Suprapubic skin (tissue), 3 donors: ENCODE results near the gene ERGIC1.

Experiments
- EP300 ChIP-seq: sonication (generic); formaldehyde crosslinking; IDR thresholded peaks from one replicate; pipeline ENCODE4 v1.6.1; 2017; ENCODE audit warnings: antibody characterized with exemption
- POLR2A ChIP-seq, 2 donors: fragments of 450-650 bp; IDR thresholded peaks; one replicate each; pipeline ENCODE4 v1.6.1; 2017; ENCODE audit warnings: antibody characterized with exemption in 2 of 2, mild to moderate bottlenecking in 2 of 2, moderate library complexity in 2 of 2
- TF ChIP-seq, protein P1 (sequence below), 2 donors: fragments of 200-600 bp in 1 of 2; fragments of 450-650 bp in 1 of 2; sonication (generic) in 1 of 2; IDR thresholded peaks; one replicate each; pipeline ENCODE4 v1.5.1; 2016 to 2019; ENCODE audit warnings: antibody characterized with exemption in 2 of 2, mild to moderate bottlenecking in 1 of 2, moderate library complexity in 1 of 2

DNA sequence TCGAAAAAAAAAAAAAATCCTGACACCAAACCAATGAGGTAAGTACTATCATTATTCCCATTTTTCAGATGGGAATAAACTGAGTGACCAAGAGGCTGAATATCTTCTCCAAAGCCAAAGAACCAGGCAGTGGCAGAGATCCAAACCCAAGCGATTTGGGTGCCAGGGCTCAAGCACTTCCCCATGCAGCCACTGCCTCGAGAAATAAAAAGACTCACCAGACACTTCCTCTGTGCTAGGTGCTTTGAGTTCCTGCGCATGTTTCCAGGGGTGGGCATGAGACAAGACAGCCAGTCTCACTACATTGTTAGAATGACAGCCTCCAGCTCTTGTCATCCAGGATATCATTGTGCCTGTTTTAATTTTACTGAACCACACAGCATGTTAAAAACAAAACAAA, 122.9 kb downstream of the ERGIC1 start:
- TF ChIP-seq, protein P1, sequence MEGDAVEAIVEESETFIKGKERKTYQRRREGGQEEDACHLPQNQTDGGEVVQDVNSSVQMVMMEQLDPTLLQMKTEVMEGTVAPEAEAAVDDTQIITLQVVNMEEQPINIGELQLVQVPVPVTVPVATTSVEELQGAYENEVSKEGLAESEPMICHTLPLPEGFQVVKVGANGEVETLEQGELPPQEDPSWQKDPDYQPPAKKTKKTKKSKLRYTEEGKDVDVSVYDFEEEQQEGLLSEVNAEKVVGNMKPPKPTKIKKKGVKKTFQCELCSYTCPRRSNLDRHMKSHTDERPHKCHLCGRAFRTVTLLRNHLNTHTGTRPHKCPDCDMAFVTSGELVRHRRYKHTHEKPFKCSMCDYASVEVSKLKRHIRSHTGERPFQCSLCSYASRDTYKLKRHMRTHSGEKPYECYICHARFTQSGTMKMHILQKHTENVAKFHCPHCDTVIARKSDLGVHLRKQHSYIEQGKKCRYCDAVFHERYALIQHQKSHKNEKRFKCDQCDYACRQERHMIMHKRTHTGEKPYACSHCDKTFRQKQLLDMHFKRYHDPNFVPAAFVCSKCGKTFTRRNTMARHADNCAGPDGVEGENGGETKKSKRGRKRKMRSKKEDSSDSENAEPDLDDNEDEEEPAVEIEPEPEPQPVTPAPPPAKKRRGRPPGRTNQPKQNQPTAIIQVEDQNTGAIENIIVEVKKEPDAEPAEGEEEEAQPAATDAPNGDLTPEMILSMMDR (IDR thresholded peaks at IDR 0.05) = no peak
- no peak for TF ChIP-seq POLR2A (IDR thresholded peaks at IDR 0.05)
- TF ChIP-seq EP300 = no peak
